ENCODE results near the gene ABHD13.

GRCh38 chr13:108225440-108225839 is 7.2 kb downstream of the ABHD13 start:
- TF ChIP-seq CTCF (IDR thresholded peaks at IDR 0.05; ENCODE audit: low read length) (no peak), EZH2 (IDR thresholded peaks at IDR 0.05; ENCODE audit: borderline replicate concordance, low read length) (no peak)
